Measurements from ENCODE around the gene FAM234A.

The FAM234A gene

DNA sequence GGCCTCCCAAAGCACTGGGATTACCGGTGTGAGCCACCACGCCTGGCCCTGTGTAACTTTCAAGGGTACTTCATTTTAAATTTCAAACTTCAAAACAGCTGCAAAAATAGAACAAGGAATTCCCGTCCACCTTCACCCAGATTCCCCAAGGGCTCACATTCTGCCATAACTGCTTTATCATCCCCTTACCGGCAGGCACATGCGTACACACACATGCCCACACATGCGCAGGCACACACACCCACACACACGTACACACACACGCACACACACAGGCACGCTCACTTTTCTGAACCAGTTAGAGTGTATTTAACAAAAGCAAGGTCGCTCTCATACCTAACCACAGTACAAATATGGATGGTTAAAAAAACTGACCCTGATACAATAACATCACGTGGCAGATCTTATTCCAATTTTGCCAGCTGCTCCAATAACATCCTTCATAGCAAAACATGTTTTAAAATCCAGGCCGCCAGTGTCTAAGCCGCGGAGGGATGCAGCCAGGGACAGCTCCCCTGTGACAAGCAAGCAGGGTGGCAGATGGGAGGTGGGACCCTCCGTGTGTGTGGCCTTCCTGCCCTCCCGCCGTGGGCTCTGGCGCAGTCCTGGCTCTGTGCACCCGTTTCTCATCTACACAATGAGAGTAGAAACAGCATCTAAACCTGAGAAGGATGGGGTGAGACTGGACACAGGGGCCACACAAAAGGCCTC is 71.5 kb downstream of the FAM234A start:
- no peak for DNase-seq

DNA sequence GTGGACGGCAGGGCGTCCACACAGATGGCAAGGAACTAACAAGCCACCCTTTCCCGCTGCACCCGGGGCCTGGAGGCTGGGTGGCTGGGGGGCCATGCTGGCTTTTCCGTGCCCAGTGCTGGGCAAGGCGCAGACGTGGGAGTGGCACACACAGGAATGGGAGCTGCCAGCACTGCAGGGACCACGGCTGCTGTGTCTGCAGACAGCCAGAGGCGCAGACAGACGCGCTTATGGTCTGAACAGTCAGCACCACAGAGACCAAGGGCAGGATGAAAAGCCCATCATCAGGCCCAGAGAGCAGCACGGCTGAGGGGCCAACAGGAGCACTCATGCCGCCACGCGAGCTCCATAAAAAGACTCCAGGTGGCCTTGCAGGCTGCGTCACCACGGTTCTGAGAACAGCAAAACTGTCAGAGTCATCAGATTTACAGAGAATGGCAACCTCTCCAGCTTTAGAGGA is 72.3 kb downstream of the FAM234A start:
- no peak for DNase-seq

DNA sequence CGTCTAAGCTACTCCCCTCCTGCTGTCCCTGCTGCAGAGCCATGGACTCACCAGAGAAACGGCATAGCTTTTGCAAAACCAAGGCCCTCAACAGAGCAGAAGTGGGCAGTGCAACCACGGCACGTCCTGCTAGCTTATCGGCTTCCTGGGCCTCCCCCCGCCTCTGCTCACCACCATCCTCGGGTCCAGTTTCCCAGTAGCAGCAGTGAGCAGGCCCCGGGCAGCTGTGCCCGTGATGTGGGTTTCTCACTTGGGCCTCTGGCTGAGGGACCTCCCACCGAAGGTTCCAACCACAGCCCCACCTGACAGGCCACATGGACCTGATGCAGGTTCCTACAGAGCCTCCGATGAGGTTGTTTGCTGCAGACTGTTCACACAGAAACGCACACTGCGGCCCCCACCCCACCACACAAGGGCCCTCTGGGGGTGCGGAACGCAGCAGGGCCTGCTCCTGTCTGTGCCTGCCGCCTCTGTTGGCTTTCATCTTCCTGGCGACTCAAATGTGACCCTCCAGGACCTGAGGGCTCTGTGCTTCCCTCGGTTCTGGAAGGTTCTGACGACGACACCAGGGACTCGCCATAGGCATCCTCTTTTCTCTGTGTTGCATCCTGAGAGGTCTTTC is 73.2 kb downstream of the FAM234A start:
- DNase-seq = no peak

DNA sequence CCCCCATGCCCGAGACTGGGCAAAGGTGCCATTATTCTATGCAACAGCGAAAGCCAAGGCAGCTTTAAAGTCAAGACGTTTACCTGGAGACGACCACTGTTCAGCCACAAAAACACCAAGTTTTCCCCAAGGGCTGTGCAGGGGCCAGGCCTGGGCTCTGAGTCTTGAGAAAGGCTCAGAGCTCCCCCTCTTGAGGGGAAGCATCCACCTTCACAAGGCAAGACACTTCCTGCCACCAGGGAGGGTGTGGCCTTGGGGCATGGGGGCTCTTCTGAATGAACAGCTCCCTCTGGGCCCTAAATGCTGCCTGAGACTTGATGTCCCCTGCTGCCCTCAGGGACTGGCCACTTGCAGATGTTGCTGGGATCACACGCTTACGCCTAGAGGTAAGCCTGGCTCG is 74.9 kb downstream of the FAM234A start:
- DNase-seq = no peak

DNA sequence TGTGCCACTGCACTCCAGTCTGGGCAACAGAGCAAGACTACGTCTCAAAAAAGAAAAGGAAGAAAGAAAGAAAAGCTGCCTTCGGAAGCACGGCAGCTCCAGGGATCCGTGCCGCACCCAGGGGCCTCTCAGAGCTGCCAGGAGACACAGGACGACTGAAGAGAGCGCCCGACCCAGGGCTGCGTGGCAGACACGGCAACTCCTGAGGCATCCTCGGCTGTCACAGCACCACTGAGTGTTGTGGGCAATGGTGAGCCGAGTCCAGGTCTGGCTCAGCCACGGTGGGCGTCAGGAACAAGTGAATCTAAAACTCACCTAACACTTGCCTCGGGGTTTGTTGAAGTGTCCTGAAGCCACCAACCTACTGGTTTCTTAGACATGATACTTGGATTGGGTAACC is 77.1 kb downstream of the FAM234A start:
- DNase-seq = no peak

DNA sequence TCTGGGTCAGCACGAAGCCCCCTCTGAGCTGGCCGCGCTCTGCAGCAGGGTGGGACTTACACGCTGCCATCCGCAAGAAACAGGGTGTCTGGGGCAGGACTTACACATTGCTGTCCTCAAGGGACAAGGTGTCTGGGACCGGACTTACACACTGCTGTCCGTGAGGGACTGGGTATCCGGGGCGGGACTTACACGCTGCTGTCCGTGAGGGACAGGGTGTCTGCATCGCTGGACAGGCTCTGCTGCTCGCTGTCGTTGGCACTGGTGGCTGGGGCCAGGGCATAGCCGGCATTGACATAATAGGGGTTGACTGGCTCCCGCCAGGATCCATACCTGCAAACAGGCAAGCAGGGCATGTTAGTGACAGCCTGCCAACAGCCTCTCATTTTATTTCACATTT is 79.7 kb downstream of the FAM234A start:
- no peak for DNase-seq

DNA sequence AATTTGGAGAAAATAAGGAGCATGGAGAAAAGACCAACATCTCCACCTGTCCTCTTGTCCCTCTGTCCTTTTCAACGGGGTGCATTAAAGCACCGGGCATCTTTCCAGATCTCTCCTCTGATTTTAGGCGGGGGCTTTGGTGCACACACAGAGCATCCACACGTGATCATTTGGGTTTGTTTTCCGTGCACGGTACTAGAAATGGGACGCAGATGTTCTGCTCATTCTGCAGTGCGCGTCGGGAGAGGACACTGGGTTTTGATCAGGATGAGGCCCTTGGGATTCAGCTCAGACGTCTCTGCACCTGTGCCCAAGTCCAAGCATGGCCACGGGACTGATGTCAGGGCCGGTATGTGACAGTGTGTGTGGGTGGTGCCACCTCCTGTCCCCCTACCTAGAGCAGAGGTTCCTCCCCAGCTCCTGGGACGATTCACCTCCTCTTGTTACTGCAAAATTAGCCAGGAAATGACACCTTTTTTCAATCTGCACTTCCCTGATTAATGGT is 80.2 kb downstream of the FAM234A start:
- no peak for DNase-seq
